GM21528 (cell line): ENCODE results near the gene UGT1A3.

Source experiments
- ATAC-seq: cut with Tn5 transposase; IDR thresholded peaks from one replicate; pipeline ENCODE4 v1.9.1; 2021; ENCODE audit warnings: mild to moderate bottlenecking, moderate library complexity; ENCODE audit not compliant: unreplicated experiment, low FRiP score

UGT1A3 gene

DNA sequence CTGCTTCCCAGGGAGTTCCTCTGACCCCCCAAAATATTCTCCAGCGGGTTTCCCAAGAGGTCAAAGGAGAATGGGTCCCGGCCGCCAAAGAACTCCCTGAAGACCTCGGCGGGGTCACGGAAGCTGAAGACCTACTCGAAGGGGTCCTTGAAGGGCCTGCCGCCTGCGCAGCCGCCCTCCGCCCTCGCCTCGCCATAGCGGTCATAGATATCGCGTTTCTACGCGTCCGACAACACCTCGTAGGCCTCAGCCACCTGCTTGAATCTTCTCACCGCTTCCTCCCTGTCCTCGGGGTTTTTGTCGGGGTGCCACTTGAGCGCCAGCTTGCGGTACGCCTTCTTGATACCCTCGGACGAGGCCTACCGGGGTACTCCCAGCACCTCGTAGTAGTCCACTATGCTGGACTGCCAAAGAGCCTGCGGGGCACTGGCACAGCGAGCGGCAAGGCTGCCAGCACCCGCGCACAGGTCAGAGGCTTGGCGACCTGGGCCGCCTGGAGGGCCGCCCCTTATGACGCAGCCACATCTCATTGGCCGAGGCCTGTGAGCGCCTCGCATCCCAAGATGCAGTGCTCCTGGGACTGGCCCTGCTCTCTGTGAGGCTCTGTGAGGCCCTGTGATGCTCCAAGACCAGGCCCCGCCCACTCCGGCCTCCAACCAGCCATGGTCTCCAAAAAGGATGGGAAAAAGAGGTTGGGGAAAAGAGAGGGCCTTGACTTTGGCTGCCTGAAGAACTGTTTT is 26.2 kb downstream of the UGT1A3 start:
- no peak for ATAC-seq

DNA sequence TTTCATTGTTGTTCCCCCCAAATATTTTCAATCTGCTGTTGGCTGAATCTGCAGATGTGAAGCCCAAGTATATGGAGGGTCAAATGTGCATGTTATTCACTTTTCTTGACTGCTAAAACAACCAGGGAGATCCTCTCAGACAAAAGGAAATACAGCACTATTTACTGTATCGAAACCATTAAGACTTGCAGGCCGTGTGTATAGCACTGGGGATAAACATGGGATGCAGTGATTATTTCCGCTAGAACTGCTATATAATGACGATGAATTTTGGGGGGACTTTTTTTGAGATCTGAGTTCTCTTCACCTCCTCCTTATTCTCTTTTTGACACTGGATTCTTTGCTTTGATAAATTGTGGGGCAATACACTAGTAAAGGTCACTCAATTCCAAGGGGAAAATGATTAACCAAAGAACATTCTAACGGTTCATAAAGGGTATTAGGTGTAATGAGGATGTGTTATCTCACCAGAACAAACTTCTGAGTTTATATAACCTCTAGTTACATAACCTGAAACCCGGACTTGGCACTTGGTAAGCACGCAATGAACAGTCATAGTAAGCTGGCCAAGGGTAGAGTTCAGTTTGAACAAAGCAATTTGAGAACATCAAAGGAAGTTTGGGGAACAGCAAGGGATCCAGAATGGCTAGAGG is 27.7 kb downstream of the UGT1A3 start:
- no peak for ATAC-seq

DNA sequence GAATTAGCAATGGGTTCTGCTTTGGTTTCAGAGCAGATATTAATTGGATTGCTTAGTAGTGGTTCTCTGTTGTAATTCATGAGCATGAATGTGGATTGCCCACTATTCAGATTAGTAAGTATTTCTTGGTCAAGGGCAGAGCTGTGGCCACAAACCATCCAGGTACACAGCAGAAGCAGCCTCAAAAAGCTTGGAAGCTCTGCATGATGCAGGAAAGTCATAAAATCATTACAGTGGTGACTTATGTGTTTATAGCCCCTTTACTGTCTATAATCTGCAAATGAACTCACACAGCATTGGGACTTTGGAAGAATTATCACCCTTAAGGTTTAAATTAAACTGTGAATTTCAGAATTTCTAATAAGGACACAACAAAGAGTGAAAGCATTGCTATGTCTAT is 29.3 kb downstream of the UGT1A3 start:
- no peak for ATAC-seq

DNA sequence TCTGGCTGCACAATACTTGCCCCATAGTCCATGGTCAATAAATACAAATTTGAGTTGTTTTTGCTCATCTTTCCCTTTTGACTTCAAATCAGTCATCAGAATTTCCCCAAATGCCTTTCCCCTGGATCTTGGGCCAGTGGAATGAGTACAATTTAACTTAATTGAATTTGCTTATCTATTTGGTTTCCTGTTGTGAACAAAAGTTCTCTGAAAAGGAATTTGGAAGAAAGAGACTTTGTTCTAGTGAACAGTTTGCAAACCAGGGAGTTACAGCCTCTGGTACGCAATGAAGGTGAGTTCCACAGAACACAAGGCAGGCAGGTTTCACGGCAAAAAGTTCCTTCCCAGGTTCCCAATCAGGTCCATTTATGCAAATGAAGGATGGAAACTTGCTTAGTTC is 30.0 kb downstream of the UGT1A3 start:
- no peak for ATAC-seq

DNA sequence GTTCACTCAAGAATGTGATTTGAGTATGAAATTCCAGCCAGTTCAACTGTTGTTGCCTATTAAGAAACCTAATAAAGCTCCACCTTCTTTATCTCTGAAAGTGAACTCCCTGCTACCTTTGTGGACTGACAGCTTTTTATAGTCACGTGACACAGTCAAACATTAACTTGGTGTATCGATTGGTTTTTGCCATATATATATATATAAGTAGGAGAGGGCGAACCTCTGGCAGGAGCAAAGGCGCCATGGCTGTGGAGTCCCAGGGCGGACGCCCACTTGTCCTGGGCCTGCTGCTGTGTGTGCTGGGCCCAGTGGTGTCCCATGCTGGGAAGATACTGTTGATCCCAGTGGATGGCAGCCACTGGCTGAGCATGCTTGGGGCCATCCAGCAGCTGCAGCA is 31.2 kb downstream of the UGT1A3 start, which contains the start of gene UGT1A1:
Gene UGT1A1, plus strand, starts transcription at position 228 of the 400 bp plus-strand sequence. Its CDS starts 18 bp downstream, at position 246.
- no peak for ATAC-seq

DNA sequence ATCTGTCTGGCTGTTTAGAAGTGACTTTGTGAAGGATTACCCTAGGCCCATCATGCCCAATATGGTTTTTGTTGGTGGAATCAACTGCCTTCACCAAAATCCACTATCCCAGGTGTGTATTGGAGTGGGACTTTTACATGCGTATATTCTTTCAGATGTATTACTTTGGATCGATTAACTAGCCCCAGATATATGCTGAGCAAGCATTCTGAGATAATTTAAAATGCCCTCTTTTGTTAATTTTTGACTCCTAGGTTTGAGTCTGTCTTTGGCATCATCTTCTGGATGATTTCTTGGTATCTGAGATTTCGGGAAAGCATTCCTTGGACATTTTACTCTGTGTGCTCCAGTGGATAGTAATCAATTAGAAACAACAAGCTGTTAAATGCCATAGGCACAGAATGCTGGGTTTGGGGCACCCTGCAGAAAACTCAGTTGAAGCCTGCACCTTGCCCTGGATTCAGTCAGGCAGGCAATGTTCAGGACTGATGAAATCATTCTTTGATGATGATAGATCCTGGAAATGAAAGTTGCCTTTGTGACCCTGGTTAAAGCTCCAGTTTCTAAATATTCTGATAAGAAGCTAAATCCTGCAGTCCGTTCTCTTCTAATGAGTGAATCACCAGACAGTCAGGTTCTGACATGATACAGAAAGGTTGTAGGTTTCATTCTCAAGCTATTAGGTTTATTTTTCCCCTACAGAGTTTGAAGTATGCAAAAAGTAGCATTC is 32.4 kb downstream of the UGT1A3 start:
- ATAC-seq, result no peak

DNA sequence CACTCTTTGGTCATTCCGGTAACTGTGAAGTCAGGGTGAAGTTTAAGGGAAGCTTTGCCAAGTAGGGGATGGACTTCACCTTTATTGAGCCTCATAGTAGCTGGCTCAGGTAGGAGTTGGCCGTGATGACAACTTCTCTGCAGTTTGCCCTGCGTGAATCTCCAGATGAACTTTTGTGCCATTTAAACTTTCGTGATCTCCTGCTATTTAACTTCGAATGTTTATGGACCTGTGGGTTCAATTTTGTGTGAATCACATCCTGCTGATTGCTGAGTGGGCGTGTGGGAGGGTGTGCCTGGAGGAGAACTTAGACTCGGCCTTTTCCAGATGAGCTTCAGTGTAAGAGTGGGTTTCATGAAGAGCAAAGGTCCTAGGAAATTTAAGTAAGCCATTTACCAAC is 35.4 kb downstream of the UGT1A3 start:
- no peak for ATAC-seq

DNA sequence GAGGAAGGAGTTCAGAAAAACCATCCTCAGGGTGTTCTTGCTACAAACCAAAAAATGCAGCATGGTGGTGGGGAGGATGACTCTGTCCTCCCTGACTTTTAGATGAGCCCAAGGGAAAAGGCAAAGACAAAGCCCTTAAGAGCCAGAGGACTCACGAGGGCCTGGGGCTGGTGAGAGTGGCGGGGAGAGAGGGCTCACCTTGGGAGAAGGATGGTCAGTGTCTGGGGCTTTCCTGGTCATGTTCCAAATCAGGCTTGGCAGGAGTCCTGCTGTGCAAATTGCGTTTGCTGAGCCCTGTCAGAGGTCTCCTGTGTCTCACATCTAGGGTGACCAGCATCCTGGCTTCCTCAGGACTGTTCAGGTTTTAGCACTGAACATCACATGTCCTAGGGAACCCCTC is 35.9 kb downstream of the UGT1A3 start:
- no peak for ATAC-seq

DNA sequence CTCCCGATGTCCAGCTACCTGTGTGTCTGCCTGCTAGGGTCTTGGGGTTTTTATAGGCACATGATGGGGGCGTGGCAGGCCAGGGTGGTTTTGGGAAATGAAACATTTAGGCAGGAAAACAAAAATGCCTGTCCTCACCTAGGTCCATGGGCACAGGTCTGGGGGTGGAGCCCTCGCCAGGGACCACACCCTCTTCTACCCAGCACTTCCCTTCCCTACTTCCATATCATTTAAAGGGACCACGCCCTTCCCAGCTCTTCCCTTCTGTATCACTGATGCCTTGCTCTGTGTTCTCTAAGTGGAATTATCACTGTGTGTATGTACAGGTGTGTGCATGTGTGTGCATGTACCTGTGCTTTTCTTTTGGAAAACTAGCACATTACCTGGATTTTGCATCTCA is 37.6 kb downstream of the UGT1A3 start:
- no peak for ATAC-seq

DNA sequence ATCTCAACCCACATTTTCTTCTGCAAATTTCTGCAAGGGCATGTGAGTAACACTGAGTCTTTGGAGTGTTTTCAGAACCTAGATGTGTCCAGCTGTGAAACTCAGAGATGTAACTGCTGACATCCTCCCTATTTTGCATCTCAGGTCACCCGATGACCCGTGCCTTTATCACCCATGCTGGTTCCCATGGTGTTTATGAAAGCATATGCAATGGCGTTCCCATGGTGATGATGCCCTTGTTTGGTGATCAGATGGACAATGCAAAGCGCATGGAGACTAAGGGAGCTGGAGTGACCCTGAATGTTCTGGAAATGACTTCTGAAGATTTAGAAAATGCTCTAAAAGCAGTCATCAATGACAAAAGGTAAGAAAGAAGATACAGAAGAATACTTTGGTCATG is 39.2 kb downstream of the UGT1A3 start:
- no peak for ATAC-seq

DNA sequence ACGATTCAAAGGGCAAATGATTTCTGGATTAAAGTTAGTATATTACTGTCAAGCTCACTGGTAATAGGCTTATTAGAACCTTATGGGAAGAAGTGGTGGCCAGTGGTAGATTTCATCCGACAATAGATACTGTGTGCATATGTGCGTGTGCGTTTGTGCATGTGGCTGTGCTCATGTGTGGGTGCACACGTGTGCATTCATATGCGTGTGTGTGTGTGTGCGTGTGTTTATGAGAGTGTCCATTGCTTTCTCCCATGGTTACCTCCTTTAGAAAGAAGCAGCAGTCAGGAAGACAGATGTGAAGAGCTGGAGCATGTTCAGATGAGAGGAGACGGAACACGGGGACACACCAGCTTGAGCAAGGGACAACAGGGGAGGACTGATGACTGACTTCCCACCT is 40.4 kb downstream of the UGT1A3 start:
- ATAC-seq, result no peak

DNA sequence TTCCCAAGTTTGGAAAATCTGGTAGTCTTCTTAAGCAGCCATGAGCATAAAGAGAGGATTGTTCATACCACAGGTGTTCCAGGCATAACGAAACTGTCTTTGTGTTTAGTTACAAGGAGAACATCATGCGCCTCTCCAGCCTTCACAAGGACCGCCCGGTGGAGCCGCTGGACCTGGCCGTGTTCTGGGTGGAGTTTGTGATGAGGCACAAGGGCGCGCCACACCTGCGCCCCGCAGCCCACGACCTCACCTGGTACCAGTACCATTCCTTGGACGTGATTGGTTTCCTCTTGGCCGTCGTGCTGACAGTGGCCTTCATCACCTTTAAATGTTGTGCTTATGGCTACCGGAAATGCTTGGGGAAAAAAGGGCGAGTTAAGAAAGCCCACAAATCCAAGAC is 43.3 kb downstream of the UGT1A3 start:
- no peak for ATAC-seq

DNA sequence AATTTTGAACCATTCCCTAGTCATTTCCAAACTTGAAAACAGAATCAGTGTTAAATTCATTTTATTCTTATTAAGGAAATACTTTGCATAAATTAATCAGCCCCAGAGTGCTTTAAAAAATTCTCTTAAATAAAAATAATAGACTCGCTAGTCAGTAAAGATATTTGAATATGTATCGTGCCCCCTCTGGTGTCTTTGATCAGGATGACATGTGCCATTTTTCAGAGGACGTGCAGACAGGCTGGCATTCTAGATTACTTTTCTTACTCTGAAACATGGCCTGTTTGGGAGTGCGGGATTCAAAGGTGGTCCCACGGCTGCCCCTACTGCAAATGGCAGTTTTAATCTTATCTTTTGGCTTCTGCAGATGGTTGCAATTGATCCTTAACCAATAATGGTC is 43.7 kb downstream of the UGT1A3 start:
- no peak for ATAC-seq

DNA sequence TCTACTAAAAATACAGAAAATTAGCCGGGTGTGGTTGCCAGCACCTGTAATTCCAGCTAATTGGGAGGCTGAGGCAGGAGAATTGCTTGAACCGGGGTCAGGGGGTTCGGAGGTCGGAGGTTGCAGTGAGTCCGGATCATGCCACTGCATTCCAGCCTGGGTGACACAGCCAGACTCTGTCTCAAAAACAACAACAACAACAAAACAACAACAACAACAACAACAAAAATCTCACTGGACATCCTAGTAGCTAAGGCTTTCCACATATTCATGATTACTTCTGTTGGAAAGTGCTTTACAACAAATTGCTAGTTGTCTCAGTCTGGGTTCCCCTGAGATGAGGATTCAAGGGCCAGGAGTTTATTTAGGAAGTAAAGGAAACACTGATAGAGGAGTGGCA is 45.0 kb downstream of the UGT1A3 start:
- no peak for ATAC-seq

DNA sequence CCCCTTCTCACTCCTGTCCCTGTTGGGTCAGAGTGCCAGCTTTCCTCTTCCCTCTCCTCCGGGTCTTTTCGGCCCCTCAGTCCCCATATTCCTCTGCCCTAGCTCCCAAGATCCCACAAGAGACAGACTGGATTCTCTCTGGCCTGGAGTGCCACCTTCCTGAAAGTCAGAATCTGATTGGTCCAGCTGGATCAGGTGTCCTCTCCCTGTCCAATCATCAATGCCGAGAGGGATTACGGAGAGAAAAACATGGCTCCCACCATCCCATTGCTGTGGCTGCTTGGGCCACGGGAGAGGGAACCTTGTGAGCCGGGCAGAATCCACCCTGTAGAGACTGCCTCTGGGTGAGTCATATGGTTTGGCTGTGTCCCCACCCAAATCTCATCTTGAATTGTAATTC is 46.6 kb downstream of the UGT1A3 start:
- ATAC-seq, result no peak

DNA sequence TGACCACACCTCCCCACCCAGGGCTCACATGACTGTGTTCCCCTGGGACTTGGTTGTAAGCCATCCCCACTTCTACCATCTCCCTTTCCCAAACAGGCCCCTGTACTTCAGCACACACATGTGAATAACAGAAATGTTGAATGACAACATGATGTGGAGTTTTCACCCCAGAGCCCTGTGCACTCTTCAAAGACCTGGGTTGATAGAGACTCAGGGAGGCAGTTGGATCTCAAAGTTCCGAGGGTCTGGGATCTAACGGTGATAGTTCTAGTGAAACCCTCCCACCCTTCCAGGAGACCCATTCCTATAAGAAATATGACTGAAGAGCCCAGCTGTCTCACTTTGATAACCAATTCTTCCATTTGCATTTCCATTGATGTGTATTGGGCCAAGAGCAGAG is 49.2 kb downstream of the UGT1A3 start, which contains the start of gene MROH2A:
Gene MROH2A, plus strand, starts transcription at position 301 of the 400 bp plus-strand sequence. CDS start 1,029 bp downstream, outside the sequence.
- ATAC-seq, result no peak

DNA sequence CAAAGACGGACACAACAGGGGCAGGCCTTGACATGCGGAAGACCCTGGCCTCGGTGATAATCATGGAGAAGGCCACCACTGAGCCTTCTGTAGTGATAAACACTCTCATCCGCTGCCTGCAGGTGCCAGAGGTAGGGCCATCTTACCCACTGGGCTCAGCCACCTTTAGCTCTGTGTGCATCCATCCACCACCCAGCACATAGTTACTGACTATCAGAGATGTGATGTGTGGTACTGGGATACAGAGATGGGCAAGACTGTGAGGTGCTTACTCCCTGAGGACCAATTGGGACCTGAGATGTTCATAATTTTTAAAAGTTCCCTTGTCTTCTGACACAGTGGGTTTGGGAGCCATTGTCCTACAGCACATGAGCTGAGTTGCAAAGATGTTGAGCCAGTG is 50.9 kb downstream of the UGT1A3 start:
- ATAC-seq, result no peak

DNA sequence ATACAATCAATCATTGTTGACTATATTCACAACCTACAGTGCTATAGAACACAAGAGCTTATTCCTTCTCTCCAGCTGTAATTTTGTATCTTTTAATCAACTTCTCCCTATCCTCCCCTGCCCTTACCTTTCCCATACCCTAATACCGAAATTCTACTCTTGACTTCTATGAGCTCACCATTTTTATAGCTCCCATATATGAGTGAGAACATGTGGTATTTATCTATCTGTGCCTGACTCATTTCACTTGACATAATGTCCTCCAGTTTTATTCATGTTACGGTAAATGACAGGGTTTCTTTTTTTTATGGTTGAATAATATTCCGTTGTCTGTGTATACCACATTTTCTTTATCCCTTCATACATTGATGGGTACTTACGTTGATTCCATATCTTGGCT is 51.9 kb downstream of the UGT1A3 start:
- ATAC-seq, result no peak

DNA sequence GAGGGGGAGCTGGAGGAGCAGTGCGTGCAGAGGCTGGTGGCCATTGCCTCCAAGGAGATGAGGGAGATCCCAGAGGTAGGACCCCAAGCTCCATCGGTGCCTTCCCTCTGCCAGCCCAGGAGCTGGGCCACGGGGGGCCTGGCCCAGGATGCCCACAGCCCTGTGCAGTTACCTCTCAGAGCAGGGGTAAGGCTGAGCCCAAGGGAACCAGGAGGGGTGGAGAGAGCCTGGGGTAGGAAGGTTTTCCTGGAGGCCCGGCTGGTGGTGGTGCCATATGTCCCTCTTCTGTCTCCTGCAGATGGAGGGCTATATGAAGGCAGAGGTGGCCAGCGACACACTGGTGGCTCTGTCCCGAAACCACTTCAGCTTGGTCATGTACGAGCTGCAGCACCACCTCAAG is 60.7 kb downstream of the UGT1A3 start:
- no peak for ATAC-seq

DNA sequence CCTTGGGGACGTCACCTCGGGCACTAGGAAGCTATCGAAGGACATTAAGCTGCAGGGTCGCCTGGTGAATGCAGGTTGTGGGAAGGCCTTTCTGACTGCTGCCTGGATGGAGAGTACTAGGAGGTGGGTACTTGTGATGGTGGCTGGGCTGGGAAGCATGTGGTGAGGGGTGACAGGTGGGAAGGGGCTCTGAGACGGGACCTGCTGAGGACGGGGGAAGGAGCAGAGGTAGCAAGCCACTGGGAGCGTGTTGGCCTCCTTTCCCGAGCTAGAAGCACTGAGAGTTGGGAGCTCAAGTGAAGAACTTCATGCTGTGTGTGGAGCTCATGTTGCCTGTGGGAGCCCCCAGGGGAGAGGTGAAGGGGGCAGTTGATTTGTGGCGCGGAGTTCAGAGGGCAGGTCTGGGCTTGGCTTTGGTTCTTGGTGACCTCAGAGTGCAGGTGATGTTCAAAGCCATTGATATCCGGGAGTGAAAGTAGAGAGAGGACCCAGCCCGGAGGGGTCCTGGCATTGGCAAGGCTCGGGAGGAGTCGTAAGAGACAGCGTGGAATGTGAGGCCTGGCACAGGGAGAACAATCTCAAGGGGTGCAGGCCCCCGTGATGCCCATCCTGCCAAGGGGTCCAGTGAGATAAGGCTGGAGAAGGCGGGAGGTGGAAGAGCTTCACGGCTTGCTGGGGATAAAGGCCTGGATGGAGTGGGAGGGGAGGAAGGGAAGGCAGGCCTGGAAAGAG is 62.5 kb downstream of the UGT1A3 start:
- no peak for ATAC-seq

DNA sequence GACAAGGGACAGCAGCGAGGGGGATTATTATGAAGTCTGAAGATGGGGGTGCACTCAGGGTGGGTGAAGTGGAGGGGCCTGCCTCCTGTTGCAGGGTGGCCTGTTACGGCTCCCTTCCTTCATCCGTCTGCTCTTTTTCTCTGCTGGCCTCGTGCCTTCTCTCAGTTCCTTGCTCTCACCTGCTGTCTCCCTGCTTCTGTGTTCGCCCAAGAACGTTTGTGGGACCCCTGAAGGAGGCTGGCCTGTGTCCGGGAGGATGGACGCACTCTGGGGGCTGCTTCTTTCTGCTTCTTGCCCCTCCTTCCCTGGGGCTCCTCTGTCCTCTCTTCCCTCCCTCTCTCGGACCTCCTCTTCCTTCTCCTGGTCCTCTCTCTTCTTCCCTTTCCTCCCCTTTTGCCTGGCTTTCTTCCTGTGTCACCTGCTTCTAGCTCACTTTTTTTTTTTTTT is 63.1 kb downstream of the UGT1A3 start:
- no peak for ATAC-seq
